ENCODE results near the gene TMEM212.

The TMEM212 gene

GRCh38 chr3:171845481-171846284 lies 2.5 kb downstream of the TMEM212 start:
- H4K20me1 ChIP-seq (ENCODE audit: insufficient read depth, low read length, poor library complexity, severe bottlenecking): no peaks in the 10 kb centered on the region
- H3K4me3 ChIP-seq (ENCODE audit: low read length, poor library complexity, severe bottlenecking): no peak overlapping the region
- no peaks in the 10 kb centered on the region for H3K27me3 ChIP-seq (ENCODE audit: insufficient read depth, low read length, poor library complexity, severe bottlenecking)
- no peaks in the 10 kb centered on the region for H3F3A ChIP-seq (ENCODE audit: low read depth)
- no peak overlapping the region for H3K4me2 ChIP-seq (ENCODE audit: low read depth, low read length, poor library complexity, severe bottlenecking)
- H3K36me3 ChIP-seq (ENCODE audit: insufficient read depth, low read length): no peaks in the 10 kb centered on the region
- H3K79me2 ChIP-seq (ENCODE audit: insufficient read depth, low read length): no peaks in the 10 kb centered on the region
- H3K4me1 ChIP-seq (ENCODE audit: insufficient read depth, low read length, poor library complexity, severe bottlenecking): peaks cover 11% of the 10 kb centered on the region
- H3K9ac ChIP-seq (ENCODE audit: low read depth, low read length, poor library complexity, severe bottlenecking): no peak overlapping the region
- H3K9me2 ChIP-seq (replicated peaks; ENCODE audit: low read depth, low read length): no peaks in the 10 kb centered on the region
- no peak for TF ChIP-seq CTCF (conservative IDR thresholded peaks at IDR 0.05; ENCODE audit: low read length)
- no peak for TF ChIP-seq EZH2phosphoT487 (IDR thresholded peaks at IDR 0.05; ENCODE audit: borderline replicate concordance)
- H3K9me3 ChIP-seq (ENCODE audit: insufficient read depth, low read depth, low read length): no peaks in the 10 kb centered on the region
- H2AFZ ChIP-seq (ENCODE audit: low read length): no peak overlapping the region

DNA sequence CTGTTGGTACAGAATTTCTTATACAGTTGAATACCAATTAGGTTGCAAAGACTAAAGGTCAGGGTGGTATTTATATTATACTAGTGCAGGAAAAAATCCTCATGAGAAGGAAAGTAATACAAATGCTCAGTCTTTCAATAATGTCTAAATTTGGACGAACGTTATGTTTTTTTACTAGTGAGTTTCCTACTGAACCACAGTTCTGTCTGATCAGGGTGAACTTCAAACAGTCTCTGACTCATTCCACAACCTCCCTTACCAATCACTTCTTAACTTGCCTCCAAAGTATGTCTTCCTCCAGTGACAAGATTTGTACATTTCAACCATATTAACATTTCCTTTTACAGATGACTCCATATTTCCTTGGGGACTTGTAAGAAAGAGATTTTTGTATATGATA lies 3.4 kb downstream of the TMEM212 start:
- Histone ChIP-seq H3K4me2 (ENCODE audit: low read depth, low read length, poor library complexity, severe bottlenecking) (peak overlapping the region; percentile 16), H3K9ac (ENCODE audit: low read depth, low read length, poor library complexity, severe bottlenecking) (no peak overlapping the region), H4K20me1 (ENCODE audit: insufficient read depth, low read length, poor library complexity, severe bottlenecking) (no peaks in the 10 kb centered on the region), H2AFZ (ENCODE audit: low read length) (no peak overlapping the region), H3K9me3 (ENCODE audit: insufficient read depth, low read depth, low read length) (no peaks in the 10 kb centered on the region), H3K27me3 (ENCODE audit: insufficient read depth, low read length, poor library complexity, severe bottlenecking) (no peaks in the 10 kb centered on the region), H3K79me2 (ENCODE audit: insufficient read depth, low read length) (no peaks in the 10 kb centered on the region), H3K4me1 (ENCODE audit: insufficient read depth, low read length, poor library complexity, severe bottlenecking) (peaks cover 11% of the 10 kb centered on the region), H3K9me2 (replicated peaks; ENCODE audit: low read depth, low read length) (no peaks in the 10 kb centered on the region), H3F3A (ENCODE audit: low read depth) (no peaks in the 10 kb centered on the region), H3K36me3 (ENCODE audit: insufficient read depth, low read length) (no peaks in the 10 kb centered on the region), H3K4me3 (ENCODE audit: low read length, poor library complexity, severe bottlenecking) (no peak overlapping the region)
- TF ChIP-seq CTCF (conservative IDR thresholded peaks at IDR 0.05; ENCODE audit: low read length) (no peak), EZH2phosphoT487 (IDR thresholded peaks at IDR 0.05; ENCODE audit: borderline replicate concordance) (no peak)

DNA sequence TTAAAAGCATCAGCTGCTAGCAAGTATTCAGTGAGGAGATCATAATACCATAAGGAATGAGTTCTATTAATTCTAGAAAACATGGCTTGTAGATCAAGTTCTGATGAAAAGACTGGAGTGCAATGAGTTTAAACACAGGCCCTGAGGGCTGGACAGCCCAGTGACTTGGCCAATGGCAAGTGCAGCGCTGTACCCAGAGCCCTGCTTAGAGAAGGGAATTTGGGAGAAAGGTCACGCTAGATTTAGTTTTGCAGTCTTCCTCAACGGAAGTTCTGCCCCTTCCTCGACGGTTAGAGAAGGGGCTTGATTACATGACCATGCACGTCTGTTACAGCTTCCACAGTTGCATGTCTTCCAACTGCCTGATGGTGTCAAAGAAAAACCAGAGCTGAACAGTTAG lies 4.0 kb downstream of the TMEM212 start:
- H3K27me3 ChIP-seq (ENCODE audit: insufficient read depth, low read length, poor library complexity, severe bottlenecking): no peaks in the 10 kb centered on the region
- no peak overlapping the region for H3K9ac ChIP-seq (ENCODE audit: low read depth, low read length, poor library complexity, severe bottlenecking)
- H3K79me2 ChIP-seq (ENCODE audit: insufficient read depth, low read length): no peaks in the 10 kb centered on the region
- H2AFZ ChIP-seq (ENCODE audit: low read length): no peak overlapping the region
- peaks cover 11% of the 10 kb centered on the region for H3K4me1 ChIP-seq (ENCODE audit: insufficient read depth, low read length, poor library complexity, severe bottlenecking)
- no peaks in the 10 kb centered on the region for H3K36me3 ChIP-seq (ENCODE audit: insufficient read depth, low read length)
- H3K4me3 ChIP-seq (ENCODE audit: low read length, poor library complexity, severe bottlenecking): no peak overlapping the region
- no peaks in the 10 kb centered on the region for H3K9me2 ChIP-seq (replicated peaks; ENCODE audit: low read depth, low read length)
- no peak for TF ChIP-seq CTCF (conservative IDR thresholded peaks at IDR 0.05; ENCODE audit: low read length)
- no peaks in the 10 kb centered on the region for H4K20me1 ChIP-seq (ENCODE audit: insufficient read depth, low read length, poor library complexity, severe bottlenecking)
- H3K9me3 ChIP-seq (ENCODE audit: insufficient read depth, low read depth, low read length): no peaks in the 10 kb centered on the region
- H3K4me2 ChIP-seq (ENCODE audit: low read depth, low read length, poor library complexity, severe bottlenecking): peak overlapping the region; percentile 16
- H3F3A ChIP-seq (ENCODE audit: low read depth): no peaks in the 10 kb centered on the region
